H1 (cell line): Measurements from ENCODE around the gene CAMTA1. TPM values are rescaled to one million over a fixed set of nuclear protein-coding genes. Genes with fewer than 3 reads are reported as not detected.

Experiments used
- CTCF ChIA-PET: fragments of 300-600 bp; sonication (Branson Sonifier 250); formaldehyde crosslinking; loops from one replicate; lab custom pipeline; 2021; ENCODE audit not compliant: partially characterized antibody; lab: Charles Lee
- POLR2A ChIA-PET: fragments of 300-600 bp; sonication (Branson Sonifier 250); formaldehyde crosslinking; loops from one replicate; lab custom pipeline; 2021; ENCODE audit warnings: inconsistent platforms; ENCODE audit not compliant: partially characterized antibody; lab: Charles Lee
- DNase-seq, 2 experiments: peaks; one replicate each; pipeline versions ENCODE4 v3.0.0 to v3.0.0-alpha.2; 2010 to 2022; ENCODE audit warnings: low spot score in 2 of 2, low read depth in 1 of 2, mixed read lengths in 1 of 2
- FAIRE-seq: peaks from 2 replicates; lab custom pipeline; 2011; peaks lifted over from hg19 to GRCh38; lab: Jason Lieb, UNC
- H2AFZ ChIP-seq: 2 replicates; pipeline ENCODE4 v1.8.1; 2012; ENCODE audit warnings: low read length, inconsistent platforms
- H2AK5ac ChIP-seq: 2 replicates; pipeline ENCODE4 v1.6.1; 2013; ENCODE audit warnings: low read depth, low read length
- H2BK120ac ChIP-seq: replicated peaks from 2 replicates; pipeline ENCODE3; 2013; ENCODE audit warnings: low read depth, low read length, inconsistent platforms
- H2BK12ac ChIP-seq: 2 replicates; pipeline ENCODE4 v1.6.1; 2013; ENCODE audit warnings: low read depth, low read length
- H2BK15ac ChIP-seq: 2 replicates; pipeline ENCODE4 v1.6.1; 2013; ENCODE audit warnings: low read length
- H2BK20ac ChIP-seq: 2 replicates; pipeline ENCODE4 v1.6.1; 2013; ENCODE audit warnings: low read length
- H2BK5ac ChIP-seq: 2 replicates; pipeline ENCODE4 v1.6.1; 2013; ENCODE audit warnings: low read depth, low read length
- H3K14ac ChIP-seq: 2 replicates; pipeline ENCODE4 v1.6.1; 2013; ENCODE audit warnings: inconsistent platforms; ENCODE audit not compliant: insufficient read length
- H3K18ac ChIP-seq: 2 replicates; pipeline ENCODE4 v1.6.1; 2013; ENCODE audit warnings: low read length; ENCODE audit errors: extremely low read depth
- H3K23ac ChIP-seq: 2 replicates; pipeline ENCODE4 v1.6.1; 2013; ENCODE audit warnings: inconsistent platforms; ENCODE audit not compliant: insufficient read length
- H3K23me2 ChIP-seq: 2 replicates; pipeline ENCODE4 v1.6.1; 2013; ENCODE audit warnings: low read depth, low read length
- H3K27ac ChIP-seq: 2 replicates; pipeline ENCODE4 v1.6.1; 2011; ENCODE audit warnings: low read depth, low read length, inconsistent platforms
- H3K27me3 ChIP-seq, 4 experiments: replicated peaks in 1 of 4; 1 replicate in 1 of 4; 2 replicates in 3 of 4; pipeline versions ENCODE4 v1.6.1 to v1.8.1; 2011 to 2013; ENCODE audit warnings: low read length in 3 of 4, mild to moderate bottlenecking in 3 of 4, inconsistent platforms in 2 of 4, mixed read lengths in 2 of 4, moderate library complexity in 1 of 4; ENCODE audit not compliant: control insufficient read depth in 3 of 4, insufficient read depth in 3 of 4; ENCODE audit errors: extremely low read depth in 1 of 4
- H3K36me3 ChIP-seq, 4 experiments: 2 replicates each; pipeline versions ENCODE4 v1.6.1 to v1.8.1; 2011 to 2013; ENCODE audit warnings: mild to moderate bottlenecking in 4 of 4, low read length in 3 of 4, moderate library complexity in 2 of 4, control low read depth in 1 of 4, inconsistent platforms in 1 of 4; ENCODE audit not compliant: insufficient read depth in 4 of 4, control insufficient read depth in 2 of 4
- H3K4ac ChIP-seq: replicated peaks from 2 replicates; pipeline ENCODE3; 2013; ENCODE audit warnings: low read length, low read depth, mixed read lengths, inconsistent platforms; ENCODE audit not compliant: insufficient read length
- H3K4me1 ChIP-seq, 4 experiments: replicated peaks in 1 of 4; 1 replicate in 1 of 4; 2 replicates in 3 of 4; pipeline versions ENCODE4 v1.6.1 to v1.8.1; 2011 to 2013; ENCODE audit warnings: low read length in 3 of 4, inconsistent platforms in 2 of 4, mixed read lengths in 1 of 4; ENCODE audit not compliant: insufficient read depth in 4 of 4, control insufficient read depth in 3 of 4
- H3K4me2 ChIP-seq, 2 experiments: 2 replicates each; pipeline versions ENCODE4 v1.6.1 to v1.8.1; 2011 to 2013; ENCODE audit warnings: low read depth in 2 of 2, low read length in 2 of 2, control low read depth in 1 of 2, inconsistent platforms in 1 of 2, mild to moderate bottlenecking in 1 of 2; ENCODE audit not compliant: insufficient read depth in 1 of 2
- H3K4me3 ChIP-seq, 4 experiments: fragments of 200-600, 300-600 bp in 1 of 4; sonication (generic), shearing (Covaris generic), sonication (Bioruptor Twin) in 1 of 4; 2 replicates each; pipeline versions ENCODE4 v1.5.1 to v1.8.1; 2011 to 2016; ENCODE audit warnings: low read length in 4 of 4, low read depth in 3 of 4, control low read depth in 2 of 4, inconsistent platforms in 2 of 4, mild to moderate bottlenecking in 2 of 4, mixed read lengths in 1 of 4, moderate library complexity in 1 of 4; ENCODE audit not compliant: insufficient read depth in 2 of 4; ENCODE audit errors: extremely low read depth in 1 of 4
- H3K56ac ChIP-seq: replicated peaks from 2 replicates; pipeline ENCODE3; 2013; ENCODE audit warnings: low read depth, mild to moderate bottlenecking, mixed read lengths, low read length, inconsistent platforms; ENCODE audit not compliant: insufficient read length
- H3K79me1 ChIP-seq: 2 replicates; pipeline ENCODE4 v1.6.1; 2013; ENCODE audit warnings: low read depth, low read length, control low read depth
- H3K79me2 ChIP-seq, 2 experiments: 2 replicates each; pipeline versions ENCODE4 v1.6.1 to v1.8.1; 2012 to 2013; ENCODE audit warnings: low read length in 2 of 2, mild to moderate bottlenecking in 2 of 2, inconsistent platforms in 1 of 2; ENCODE audit not compliant: insufficient read depth in 2 of 2, control insufficient read depth in 1 of 2
- H3K9ac ChIP-seq, 4 experiments: replicated peaks in 1 of 4; 1 replicate in 1 of 4; 2 replicates in 3 of 4; pipeline versions ENCODE4 v1.6.1 to v1.8.1; 2011 to 2013; ENCODE audit warnings: low read depth in 3 of 4, low read length in 3 of 4, control low read depth in 2 of 4, mild to moderate bottlenecking in 2 of 4, moderate library complexity in 2 of 4, inconsistent platforms in 1 of 4; ENCODE audit errors: extremely low read depth in 1 of 4
- H3K9me3 ChIP-seq, 2 experiments: 2 replicates each; pipeline versions ENCODE4 v1.6.1 to v1.8.1; 2012 to 2013; ENCODE audit warnings: mild to moderate bottlenecking in 2 of 2, moderate library complexity in 2 of 2, control low read depth in 1 of 2, inconsistent platforms in 1 of 2, low read depth in 1 of 2, low read length in 1 of 2, mixed read lengths in 1 of 2; ENCODE audit not compliant: insufficient read depth in 2 of 2
- H4K20me1 ChIP-seq, 2 experiments: replicated peaks in 1 of 2; 2 replicates each; pipeline versions ENCODE3 to v1.8.1; 2011 to 2013; ENCODE audit warnings: inconsistent platforms in 2 of 2, low read length in 2 of 2, mild to moderate bottlenecking in 1 of 2; ENCODE audit not compliant: insufficient read depth in 2 of 2, control insufficient read depth in 1 of 2
- H4K5ac ChIP-seq: 2 replicates; pipeline ENCODE4 v1.6.1; 2013; ENCODE audit warnings: low read length, low read depth, mixed read lengths, inconsistent platforms; ENCODE audit not compliant: insufficient read length
- H4K8ac ChIP-seq: 2 replicates; pipeline ENCODE4 v1.8.0; 2013; ENCODE audit warnings: mild to moderate bottlenecking, moderate library complexity, low read length, inconsistent platforms; ENCODE audit not compliant: insufficient read depth; ENCODE audit errors: extremely low read depth
- H4K91ac ChIP-seq: replicated peaks from 2 replicates; pipeline ENCODE3; 2013; ENCODE audit warnings: low read length, mixed read lengths, inconsistent platforms; ENCODE audit not compliant: insufficient read length
- CBX5 ChIP-seq: fragments of 300-800, 300-1000 bp; sonication (generic); IDR thresholded peaks from 2 replicates; pipeline ENCODE4 v1.7.1; 2016; ENCODE audit warnings: antibody characterized with exemption, low read length, low read depth
- CBX8 ChIP-seq: fragments of 300-800, 300-1000 bp; sonication (generic); IDR thresholded peaks from 2 replicates; pipeline ENCODE4 v1.7.1; 2016; ENCODE audit warnings: low read depth, low read length, borderline replicate concordance
- NANOG ChIP-seq: IDR thresholded peaks from 2 replicates; pipeline ENCODE4 v1.6.1; 2011; ENCODE audit warnings: low read length, low read depth, mild to moderate bottlenecking, inconsistent platforms; ENCODE audit not compliant: insufficient read depth, poor library complexity, severe bottlenecking
- SP4 ChIP-seq: IDR thresholded peaks from 2 replicates; pipeline ENCODE4 v1.6.1; 2012; ENCODE audit warnings: low read length, inconsistent platforms
- SRF ChIP-seq: IDR thresholded peaks from 2 replicates; pipeline ENCODE4 v1.6.1; 2011; ENCODE audit warnings: mild to moderate bottlenecking, low read depth, low read length, moderate library complexity
- WGBS, 2 experiments: shearing (Covaris generic) in 1 of 2; methylation state at CpG; one replicate each; pipeline versions ENCODE4 v1.1.6 to v1.1.7; 2013 to 2015; ENCODE audit warnings: low lambda C conversion rate in 2 of 2, mixed read lengths in 2 of 2, inconsistent platforms in 1 of 2, low coverage in 1 of 2, missing lambda C conversion rate in 1 of 2; ENCODE audit not compliant: insufficient replicate concordance in 2 of 2, insufficient coverage in 1 of 2, insufficient read length in 1 of 2; ENCODE audit errors: extremely low coverage in 1 of 2, missing lambda C conversion rate in 1 of 2; 5-methylcytosine and 5-hydroxymethylcytosine counted together
- polyA plus RNA-seq, 7 experiments: library from polyadenylated mRNA; depleted of rRNA in 3 of 7; stranded (reverse) in 5 of 7; unstranded in 2 of 7; fragments of >200 nt in 5 of 7; fragments of 200-250 nt in 2 of 7; gene quantifications; 1 replicate in 5 of 7; 2 replicates in 1 of 7; 4 replicates in 1 of 7; pipeline versions ENCODE4 v1.2.1 to v1.2.3, GENCODE V29; 2011 to 2013; ENCODE audit warnings: missing spikeins in 2 of 7, mixed read lengths in 2 of 7
- total RNA-seq: library from RNA; stranded (reverse); fragmentation: NEBNext Ultra II Directional; extraction: Animal tissue kit (Norgen Biotek cat#: 25700); gene quantifications from 2 replicates; pipeline ENCODE4 v1.2.1, GENCODE V29; 2021

Gene CAMTA1
- total and polyA plus RNA-seq, 2 of the 8 experiments (the other 6 are each of a cell fraction or from before 2014, with no cell fraction given), result 65.0 to 119 TPM

DNA sequence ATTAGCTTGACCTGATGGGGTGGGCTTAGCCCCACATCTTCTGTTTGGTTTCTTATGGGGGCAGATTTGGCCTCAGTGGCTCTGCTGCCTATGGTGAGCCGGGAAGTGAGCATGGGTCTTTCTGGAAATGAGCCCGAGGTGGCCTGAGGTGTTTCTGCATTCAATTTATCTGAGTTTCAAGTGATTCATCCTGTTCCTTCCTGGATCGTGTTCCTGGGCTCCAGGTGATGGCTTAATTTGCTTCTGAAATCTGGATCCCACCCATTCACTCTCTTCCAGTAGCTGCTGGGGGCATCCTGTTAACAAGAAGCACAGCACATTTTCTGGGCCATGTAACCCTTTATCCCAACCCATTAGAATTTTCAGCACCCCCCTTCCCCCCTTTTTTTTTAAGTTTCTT is 324.6 kb downstream of the CAMTA1 start:
- CTCF ChIA-PET, result interaction anchor here (0.9 to 4.6 kb wide), 10 partner anchors 10 to 451 kb away, joined by 3 to 26 read pairs (median 4); no protein-coding TSS in a partner anchor
- no peak overlapping the region for H3K18ac ChIP-seq
- no peak for TF ChIP-seq SP4
- TF ChIP-seq SRF, result no peak
- TF ChIP-seq CBX5, result no peak
- no peak for TF ChIP-seq CBX8
- no peak for TF ChIP-seq NANOG

More for the DNA sequence above, 324.6 kb downstream of the CAMTA1 start:
- no peaks in the 10 kb centered on the region for H3K79me1 ChIP-seq
- no peaks in the 10 kb centered on the region for H3K79me2 ChIP-seq
- H2BK12ac ChIP-seq, result no peak overlapping the region
- no peaks in the 10 kb centered on the region for H4K20me1 ChIP-seq
- H3K9ac ChIP-seq, result no peak overlapping the region
- no peak for DNase-seq
- no peak overlapping the region for H3K4me3 ChIP-seq
- no peaks in the 10 kb centered on the region for H3K36me3 ChIP-seq
- H2BK5ac ChIP-seq, result no peak overlapping the region
- H2BK15ac ChIP-seq, result no peak overlapping the region
- no peak overlapping the region for H3K23ac ChIP-seq
- no peak overlapping the region for H3K4ac ChIP-seq
- no peak overlapping the region for H3K14ac ChIP-seq
- no peaks in the 10 kb centered on the region for H3K9me3 ChIP-seq
- no peak overlapping the region for H2BK20ac ChIP-seq
- POLR2A ChIA-PET, result no interaction called here
- no peak overlapping the region for H4K5ac ChIP-seq
- no peak overlapping the region for H2AFZ ChIP-seq
- H3K27me3 ChIP-seq, result no peaks in the 10 kb centered on the region
- no peak overlapping the region for H3K27ac ChIP-seq
- no peaks in the 10 kb centered on the region for H3K23me2 ChIP-seq
- no peak overlapping the region for H2BK120ac ChIP-seq
- H3K4me1 ChIP-seq, result peaks cover 0 to 4% (median 0%) of the 10 kb centered on the region in 4 experiments; a peak in 1 of 7 replicates
- H3K56ac ChIP-seq, result no peak overlapping the region
- no peak overlapping the region for H4K91ac ChIP-seq
- WGBS, 2 experiments, result 93% methylated on average over 3 of the region's 3 CpGs; no CpG with 5 or more reads in 1 of the 2 experiments
- FAIRE-seq, result no peak
- H4K8ac ChIP-seq, result no peak overlapping the region
- no peak overlapping the region for H3K4me2 ChIP-seq
- no peak overlapping the region for H2AK5ac ChIP-seq
